Germinal center (tissue), 1 donor: ENCODE results near the gene RND2.
"Not testable (repeated sequence)": the region's sequence is repeated elsewhere in the genome, so short reads cannot be mapped to it uniquely, and the experiment has no call there.

Source experiments
- DNase-seq: peaks from one replicate; pipeline ENCODE4 v3.0.0; 2012; ENCODE audit warnings: mixed read lengths, low spot score

RND2 gene

DNA sequence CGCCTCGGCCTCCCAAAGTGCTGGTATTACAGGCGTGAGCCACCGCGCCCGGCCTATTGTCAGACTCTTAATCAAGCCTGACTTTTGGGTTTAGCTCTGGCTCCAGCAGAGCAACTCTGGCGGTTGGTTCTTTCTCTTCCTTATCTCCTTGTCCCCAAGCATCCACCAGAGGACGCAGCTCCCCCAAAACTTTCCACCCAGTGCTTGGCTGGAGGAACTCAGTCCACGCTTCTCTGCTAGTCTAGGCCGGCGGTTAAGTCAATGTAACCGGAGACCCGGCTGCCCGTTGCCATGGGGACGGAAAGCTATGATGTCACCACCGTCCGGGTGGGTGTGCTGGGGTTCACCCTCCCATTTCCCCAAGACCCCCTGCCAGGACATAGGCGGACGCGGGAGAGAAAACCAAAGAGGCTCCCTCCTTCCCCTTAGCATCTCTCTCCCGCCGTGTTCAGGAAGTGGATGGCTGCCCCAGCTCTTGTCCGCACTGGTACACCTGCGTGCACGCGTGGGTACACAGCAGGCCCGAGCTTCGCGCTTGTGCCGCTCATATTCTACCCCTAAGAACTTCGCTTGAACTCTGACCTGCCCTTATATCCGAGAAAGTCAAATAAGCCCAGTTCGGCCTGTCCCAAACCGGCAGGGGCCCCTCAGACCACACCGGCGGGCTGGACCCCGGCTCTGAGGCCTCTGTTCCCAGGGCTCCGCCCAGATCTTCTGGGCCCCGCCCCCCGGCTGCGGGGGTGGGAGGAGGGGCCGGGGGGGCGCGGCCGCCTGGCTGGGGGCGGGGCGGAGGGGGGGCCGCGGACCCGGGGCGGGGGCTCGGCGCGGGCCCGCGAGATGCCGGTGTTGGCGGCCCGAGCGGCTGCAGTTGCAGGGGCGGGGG lies at the start of gene RND2:
Gene RND2, plus strand, starts transcription at position 825 of the 883 bp plus-strand sequence. CDS start 117 bp downstream, outside the sequence.
- peak; percentile 86 for DNase-seq

- DNase-seq = no peak
Observed at GRCh38 chr17:42975265-42975664, 49.8 kb upstream of the RND2 start.

GRCh38 chr17:42975701-42976100 lies 49.3 kb upstream of the RND2 start:
- not testable (repeated sequence) for DNase-seq

- peak; percentile 55 for DNase-seq
Observed at GRCh38 chr17:42979511-42980273, 45.3 kb upstream of the RND2 start, which contains the start of gene PTGES3L. Gene PTGES3L, minus strand, starts transcription at chr17:42980080. Its CDS starts 27 bp downstream, at chr17:42980053.

DNA sequence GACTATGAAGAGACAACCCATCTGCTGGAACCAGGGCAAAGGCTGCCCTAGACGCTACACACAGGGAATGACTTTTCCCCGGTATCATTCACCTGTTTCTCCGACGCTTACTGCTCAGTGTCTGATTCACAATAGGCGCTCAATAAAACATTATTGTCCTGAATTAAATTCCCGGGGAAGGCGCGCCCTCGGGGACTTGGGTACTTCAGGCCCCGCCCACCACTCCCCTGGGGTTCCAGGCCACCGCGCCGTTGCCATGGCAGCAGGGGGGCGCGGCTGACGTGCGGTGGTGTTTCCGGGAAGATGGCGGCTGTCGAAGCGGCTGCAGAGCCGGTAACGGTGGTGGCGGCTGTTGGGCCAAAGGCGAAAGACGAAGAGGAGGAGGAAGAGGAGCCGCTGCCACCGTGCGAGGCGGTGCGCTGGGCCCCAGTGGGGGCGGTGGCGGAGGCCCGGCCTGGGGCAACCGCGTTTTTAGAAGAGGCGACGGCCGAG lies 44.7 kb upstream of the RND2 start, which contains the start of gene RUNDC1:
Gene RUNDC1, plus strand, starts transcription at position 292 of the 492 bp plus-strand sequence. Its CDS starts 12 bp downstream, at position 304.
- peak; percentile 95 for DNase-seq

DNA sequence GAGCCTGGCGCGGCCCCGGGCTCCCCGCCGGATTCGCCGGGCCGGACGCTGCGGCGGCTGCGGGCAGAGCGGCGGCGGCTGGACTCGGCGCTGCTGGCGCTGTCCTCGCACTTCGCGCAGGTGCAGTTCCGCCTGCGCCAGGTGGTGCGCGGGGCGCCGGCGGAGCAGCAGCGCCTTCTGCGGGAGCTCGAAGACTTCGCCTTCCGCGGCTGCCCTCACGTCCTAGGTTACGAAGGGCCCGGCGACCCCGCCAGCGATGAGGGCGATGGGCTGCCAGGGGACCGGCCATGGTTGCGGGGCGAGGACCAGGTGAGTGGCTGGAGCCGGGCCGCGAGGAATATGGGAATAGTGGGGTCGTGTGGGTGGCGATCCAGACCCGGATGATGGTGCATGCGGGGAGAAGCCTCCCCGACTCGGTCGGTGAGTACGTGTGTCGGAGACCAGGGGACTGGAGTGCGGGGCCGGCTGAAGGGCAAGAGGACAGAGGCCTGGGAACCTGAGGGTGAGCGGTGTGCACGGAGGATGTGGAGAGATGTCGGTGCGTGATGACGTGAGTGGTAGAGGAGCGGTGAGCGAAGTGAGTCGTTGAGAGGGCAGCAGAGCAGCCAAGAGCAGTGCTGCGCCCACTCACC lies 44.1 kb upstream of the RND2 start:
- DNase-seq = peak; percentile 79

- no peak for DNase-seq
Observed at GRCh38 chr17:42982266-42982665, 42.8 kb upstream of the RND2 start.

GRCh38 chr17:42985225-42985624 lies 39.8 kb upstream of the RND2 start:
- peak; percentile 76 for DNase-seq

DNA sequence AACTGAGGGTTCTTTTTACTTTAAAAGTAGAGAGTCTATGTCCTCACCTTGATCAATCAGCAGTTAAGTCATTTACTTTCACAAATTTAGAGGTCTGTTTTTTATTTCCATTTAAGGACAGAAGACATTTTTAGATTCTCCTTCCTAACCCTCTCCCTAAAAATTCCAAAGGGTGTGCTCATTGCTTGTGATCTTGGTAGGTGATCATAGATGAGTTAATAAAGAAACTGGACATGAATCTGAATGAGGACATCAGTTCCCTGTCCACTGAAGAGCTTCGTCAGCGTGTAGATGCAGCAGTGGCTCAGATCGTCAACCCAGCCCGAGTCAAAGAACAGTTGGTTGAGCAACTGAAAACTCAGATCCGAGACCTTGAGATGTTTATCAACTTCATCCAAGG lies 35.9 kb upstream of the RND2 start:
- DNase-seq = no peak

DNA sequence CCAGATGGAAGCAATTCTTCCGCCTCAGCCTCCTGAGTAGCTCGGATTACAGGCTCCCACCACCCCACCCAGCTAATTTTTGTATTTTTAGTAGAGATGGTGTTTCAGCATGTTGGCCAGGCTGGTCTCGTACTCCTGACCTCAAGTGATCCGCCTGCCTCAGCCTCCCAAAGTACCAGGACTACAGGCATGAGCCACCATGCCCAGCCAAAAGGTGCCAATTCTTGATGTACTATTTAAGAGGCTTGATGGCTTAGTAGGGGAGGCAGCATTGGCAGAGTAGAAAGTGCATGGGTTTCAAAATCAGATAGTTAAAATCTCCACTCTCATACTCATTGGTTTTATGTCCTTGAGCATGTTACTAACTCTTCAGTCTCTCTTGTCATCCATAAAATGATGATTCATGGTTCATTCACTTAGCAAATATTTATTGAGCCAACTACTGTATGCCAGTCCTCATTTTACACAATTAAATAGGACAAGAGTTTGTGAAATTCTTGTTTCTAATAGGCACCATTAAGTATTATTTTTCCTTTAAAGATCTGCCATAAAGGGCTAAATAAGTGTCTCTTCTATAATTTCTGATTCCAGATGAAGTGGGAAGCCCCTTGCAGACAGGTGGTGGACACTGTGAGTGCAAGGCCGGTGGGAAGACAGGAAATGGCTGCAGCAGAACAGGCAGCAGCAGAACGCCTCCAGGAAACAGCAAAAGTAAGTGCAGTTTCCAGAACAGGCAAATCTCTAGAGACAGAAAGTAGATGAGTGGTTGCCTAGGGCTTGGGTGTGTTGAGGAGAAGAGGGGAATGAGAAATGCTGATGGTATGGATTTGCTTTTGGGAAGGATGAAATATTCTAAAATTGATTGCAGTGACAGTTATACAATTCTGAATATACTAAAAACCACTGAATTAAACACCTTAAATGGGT lies 35.0 kb upstream of the RND2 start:
- DNase-seq = no peak

DNA sequence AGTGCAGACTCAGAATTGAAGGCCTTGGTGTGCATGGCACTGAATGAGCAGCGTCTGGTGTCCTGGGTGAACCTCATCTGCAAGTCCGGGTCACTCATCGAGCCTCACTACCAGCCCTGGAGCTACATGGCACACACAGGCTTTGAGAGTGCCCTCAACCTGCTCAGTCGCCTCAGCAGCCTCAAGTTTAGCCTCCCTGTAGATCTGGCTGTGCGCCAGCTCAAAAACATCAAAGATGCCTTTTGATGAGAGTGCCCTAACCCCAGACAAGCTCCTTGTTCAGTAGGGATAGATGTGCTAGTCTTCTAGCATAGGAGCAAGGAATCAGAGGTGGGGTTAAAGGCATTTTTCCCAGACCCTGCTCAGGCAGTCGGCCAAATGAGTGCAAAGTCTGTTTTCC lies 33.6 kb upstream of the RND2 start:
- DNase-seq = no peak

DNA sequence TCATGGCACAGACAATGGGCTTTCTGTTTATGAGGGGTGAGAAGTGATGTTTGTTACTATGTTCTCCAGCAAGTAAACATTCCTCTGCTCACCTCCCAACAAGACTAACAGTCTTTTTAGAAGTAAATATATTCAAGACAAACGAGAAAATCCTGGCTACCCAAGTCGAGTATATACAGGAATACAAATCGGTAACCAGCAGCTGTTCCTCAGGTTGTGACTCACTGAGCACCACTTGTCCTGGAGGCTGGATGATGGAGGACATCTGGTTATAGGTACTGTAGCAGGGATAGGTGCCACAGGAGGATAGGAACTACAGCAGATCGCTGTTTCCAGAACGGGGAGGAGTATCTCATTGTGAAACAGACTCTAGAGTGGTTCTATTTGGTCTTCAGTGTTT lies 32.2 kb upstream of the RND2 start:
- DNase-seq = no peak

DNA sequence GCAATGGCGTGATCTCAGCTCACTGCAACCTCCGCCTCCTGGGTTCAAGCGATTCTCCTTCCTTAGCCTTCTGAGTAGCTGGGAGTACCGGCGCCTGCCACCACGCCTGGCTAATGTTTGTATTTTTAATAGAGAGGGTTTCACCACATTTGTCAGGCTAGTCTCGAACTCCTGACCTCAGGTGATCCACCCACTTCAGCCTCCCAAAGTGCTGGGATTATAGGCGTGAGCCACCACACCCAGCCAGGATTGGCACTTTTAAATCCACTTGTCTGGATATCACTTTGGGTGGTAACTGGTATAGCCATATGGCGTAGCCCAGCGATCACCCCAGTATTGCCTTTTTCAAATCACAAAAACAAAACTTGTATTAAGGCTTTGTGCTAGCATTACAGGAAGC lies 31.1 kb upstream of the RND2 start:
- DNase-seq = not testable (repeated sequence)

- DNase-seq = no peak
Observed at GRCh38 chr17:42997390-42997983, 27.5 kb upstream of the RND2 start.

GRCh38 chr17:42997984-42998938 lies 26.8 kb upstream of the RND2 start, which contains the start of gene RPL27:
Gene RPL27, plus strand, starts transcription at chr17:42998419. Its CDS starts 332 bp downstream, at chr17:42998751.
- DNase-seq = peak; percentile 94

DNA sequence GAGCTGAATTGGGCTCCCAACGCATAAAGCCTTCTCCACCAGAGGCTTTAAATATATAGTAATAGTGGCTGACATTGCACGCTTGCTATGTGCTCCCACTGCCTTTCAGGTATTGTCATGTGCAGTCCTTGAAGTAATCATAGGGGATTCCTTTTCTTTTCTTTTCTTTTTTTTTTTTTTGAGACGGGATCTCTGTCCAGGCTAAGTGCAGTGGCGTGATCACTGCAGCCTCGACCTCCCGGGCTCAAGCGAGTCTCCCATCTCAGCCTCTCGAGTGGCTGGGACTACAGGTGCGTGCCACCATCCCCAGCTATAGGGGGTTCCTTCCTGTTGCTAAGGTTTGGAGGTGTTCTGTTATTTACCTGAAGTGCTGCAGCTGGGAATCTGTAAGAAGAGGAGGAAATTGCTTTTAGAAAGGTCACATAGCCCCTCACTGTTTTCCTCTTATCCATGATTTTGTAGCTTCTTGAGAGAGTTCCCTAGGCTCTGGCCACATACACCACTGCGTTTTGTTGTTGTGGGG lies 26.0 kb upstream of the RND2 start:
- no peak for DNase-seq

GRCh38 chr17:43000894-43001293 lies 24.1 kb upstream of the RND2 start:
- not testable (repeated sequence) for DNase-seq

- no peak for DNase-seq
Observed at GRCh38 chr17:43003542-43004172, 21.4 kb upstream of the RND2 start.
